Spleen (tissue), 7 donors: Measurements from ENCODE around the gene TRAF3IP3.

Source experiments
- CTCF ChIP-seq, 11 experiments: fragments of 200-600 bp in 7 of 11; fragments of 450-650 bp in 4 of 11; sonication (generic) in 4 of 11; IDR thresholded peaks in 8 of 11; conservative IDR thresholded peaks in 3 of 11; 1 replicate in 7 of 11; 2 replicates in 4 of 11; pipeline versions ENCODE4 v1.4.0 to v1.8.0; 2016 to 2021; ENCODE audit warnings: antibody characterized with exemption in 11 of 11, inconsistent platforms in 4 of 11, mild to moderate bottlenecking in 1 of 11
- POLR2A ChIP-seq, 3 donors: fragments of 450-650 bp; IDR thresholded peaks; one replicate each; pipeline ENCODE4 v1.5.1; 2017; ENCODE audit warnings: antibody characterized with exemption in 3 of 3, mild to moderate bottlenecking in 1 of 3
- donor health status: DM: no; HTN: no; CAD: no; lungs with moderate emphysema.
- donor health status: DM: no; HTN: no; CAD: no.
- donor health status: DM: no; HTN: no; CAD: no.

GRCh38 chr1:209775678-209776077 is 19.8 kb downstream of the TRAF3IP3 start:
- TF ChIP-seq CTCF (IDR thresholded peaks at IDR 0.05 in 8 of 11, conservative IDR thresholded peaks at IDR 0.05 in 3 of 11) = no peak
- TF ChIP-seq POLR2A (IDR thresholded peaks at IDR 0.05) = no peak
